Ovary (tissue), 3 donors: ENCODE measurements around the gene SNRPA1.
"Not testable (repeated sequence)": the region's sequence is repeated elsewhere in the genome, so short reads cannot be mapped to it uniquely, and the experiment has no call there.

Source experiments
- CTCF ChIP-seq, 3 donors: fragments of 450-650 bp in 2 of 3; fragments of 200-600 bp in 1 of 3; IDR thresholded peaks; one replicate each; pipeline versions ENCODE4 v1.5.1 to v1.8.0; 2016 to 2022; ENCODE audit warnings: antibody characterized with exemption in 3 of 3, mild to moderate bottlenecking in 1 of 3
- EP300 ChIP-seq: sonication (generic); formaldehyde crosslinking; IDR thresholded peaks from one replicate; pipeline ENCODE4 v1.6.1; 2017; ENCODE audit warnings: antibody characterized with exemption
- POLR2A ChIP-seq: fragments of 450-650 bp; IDR thresholded peaks from one replicate; pipeline ENCODE4 v1.6.1; 2017; ENCODE audit warnings: antibody characterized with exemption, mild to moderate bottlenecking, moderate library complexity
- donor health status: DM: no; HTN: no; CAD: no.

- TF ChIP-seq CTCF (IDR thresholded peaks at IDR 0.05); POLR2A; EP300: not testable (repeated sequence)
Observed at GRCh38 chr15:101287342-101287741, 7.7 kb downstream of the SNRPA1 start.
